ENCODE data around the gene TBX6.

Gene TBX6, protein sequence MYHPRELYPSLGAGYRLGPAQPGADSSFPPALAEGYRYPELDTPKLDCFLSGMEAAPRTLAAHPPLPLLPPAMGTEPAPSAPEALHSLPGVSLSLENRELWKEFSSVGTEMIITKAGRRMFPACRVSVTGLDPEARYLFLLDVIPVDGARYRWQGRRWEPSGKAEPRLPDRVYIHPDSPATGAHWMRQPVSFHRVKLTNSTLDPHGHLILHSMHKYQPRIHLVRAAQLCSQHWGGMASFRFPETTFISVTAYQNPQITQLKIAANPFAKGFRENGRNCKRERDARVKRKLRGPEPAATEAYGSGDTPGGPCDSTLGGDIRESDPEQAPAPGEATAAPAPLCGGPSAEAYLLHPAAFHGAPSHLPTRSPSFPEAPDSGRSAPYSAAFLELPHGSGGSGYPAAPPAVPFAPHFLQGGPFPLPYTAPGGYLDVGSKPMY

DNA sequence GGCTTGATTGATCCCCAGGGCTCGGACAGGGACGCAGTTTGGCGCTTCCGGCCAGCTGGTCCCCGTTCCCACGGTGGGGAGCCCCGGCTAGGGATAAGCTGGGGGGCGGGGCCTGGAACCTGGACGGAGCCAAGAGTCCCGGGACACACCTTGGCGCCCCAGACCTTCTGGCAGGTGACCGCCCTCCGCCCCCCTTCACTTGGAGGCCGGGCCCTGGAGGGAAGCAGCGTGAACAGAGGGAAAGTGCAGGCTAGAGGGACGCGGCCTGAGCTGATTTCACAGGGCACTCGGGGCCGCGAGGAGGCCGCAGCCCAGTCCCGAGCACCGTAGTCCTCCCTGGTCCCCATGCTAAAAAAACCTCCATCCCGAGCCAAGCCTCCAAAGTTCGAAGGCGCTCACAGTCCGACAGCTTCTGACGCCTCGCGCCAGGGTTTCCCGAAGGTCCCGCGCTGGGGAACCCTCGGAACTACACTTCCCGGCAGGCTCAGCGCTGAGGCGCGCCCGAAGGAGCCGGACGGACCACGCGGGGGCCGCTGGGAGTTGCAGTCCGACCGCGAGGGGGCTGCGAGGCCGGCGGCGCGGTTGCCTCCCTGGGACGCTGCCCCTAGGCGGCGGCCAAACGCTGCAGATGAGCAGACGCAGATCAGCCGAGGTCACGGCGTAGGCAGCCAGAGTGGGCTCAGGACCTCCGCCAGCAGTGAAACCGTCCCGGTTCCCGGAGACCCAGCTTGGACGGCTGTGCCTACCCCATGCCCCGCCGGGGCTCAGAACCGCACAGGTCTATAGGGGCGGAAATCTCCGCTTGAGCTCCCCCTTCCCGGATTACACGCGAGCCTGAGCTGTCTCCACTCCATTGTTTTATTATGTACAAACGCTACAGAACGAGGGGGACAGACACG lies at the start of gene TBX6:
Gene TBX6, minus strand, starts transcription at position 451 of the 899 bp plus-strand sequence. CDS start 731 bp downstream, outside the sequence.
- Histone ChIP-seq H3K9me3 (ENCODE audit: low read length) (peaks cover 3% of the 10 kb centered on the region), H3K9me2 (ENCODE audit: low read depth, low read length) (no peaks in the 10 kb centered on the region), H3K4me3 (ENCODE audit: low read depth, low read length, poor library complexity, severe bottlenecking) (peak within 1 kb of the TSS; percentile 64), H3K4me2 (ENCODE audit: low read length) (peak within 1 kb of the TSS; percentile 87), H3K27ac (ENCODE audit: low read depth, low read length, poor library complexity, severe bottlenecking) (peak within 1 kb of the TSS; percentile 91), H3K27me3 (ENCODE audit: insufficient read depth, low read length) (no peaks in the 10 kb centered on the region), H3K79me2 (ENCODE audit: insufficient read depth, low read length) (no peaks in the 10 kb centered on the region), H2AFZ (ENCODE audit: low read length) (no peak within 1 kb of the TSS), H4K20me1 (ENCODE audit: insufficient read depth, low read length) (no peaks in the 10 kb centered on the region), H3F3A (ENCODE audit: insufficient read depth, low read length) (no peaks in the 10 kb centered on the region; the same call in 1 of the 2 replicates), H3K9ac (ENCODE audit: low read length) (peak within 1 kb of the TSS; percentile 84), H3K36me3 (ENCODE audit: insufficient read depth, low read length) (peaks cover 12% of the 10 kb centered on the region; the same call in 1 of the 2 replicates), H3K4me1 (ENCODE audit: insufficient read depth, low read length, severe bottlenecking) (peaks cover 62% of the 10 kb centered on the region)
- no peak for TF ChIP-seq EZH2 (IDR thresholded peaks at IDR 0.05; ENCODE audit: borderline replicate concordance, low read length)
- TF ChIP-seq, protein P1, sequence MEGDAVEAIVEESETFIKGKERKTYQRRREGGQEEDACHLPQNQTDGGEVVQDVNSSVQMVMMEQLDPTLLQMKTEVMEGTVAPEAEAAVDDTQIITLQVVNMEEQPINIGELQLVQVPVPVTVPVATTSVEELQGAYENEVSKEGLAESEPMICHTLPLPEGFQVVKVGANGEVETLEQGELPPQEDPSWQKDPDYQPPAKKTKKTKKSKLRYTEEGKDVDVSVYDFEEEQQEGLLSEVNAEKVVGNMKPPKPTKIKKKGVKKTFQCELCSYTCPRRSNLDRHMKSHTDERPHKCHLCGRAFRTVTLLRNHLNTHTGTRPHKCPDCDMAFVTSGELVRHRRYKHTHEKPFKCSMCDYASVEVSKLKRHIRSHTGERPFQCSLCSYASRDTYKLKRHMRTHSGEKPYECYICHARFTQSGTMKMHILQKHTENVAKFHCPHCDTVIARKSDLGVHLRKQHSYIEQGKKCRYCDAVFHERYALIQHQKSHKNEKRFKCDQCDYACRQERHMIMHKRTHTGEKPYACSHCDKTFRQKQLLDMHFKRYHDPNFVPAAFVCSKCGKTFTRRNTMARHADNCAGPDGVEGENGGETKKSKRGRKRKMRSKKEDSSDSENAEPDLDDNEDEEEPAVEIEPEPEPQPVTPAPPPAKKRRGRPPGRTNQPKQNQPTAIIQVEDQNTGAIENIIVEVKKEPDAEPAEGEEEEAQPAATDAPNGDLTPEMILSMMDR (IDR thresholded peaks at IDR 0.05; ENCODE audit: low read length): peak; percentile 55

DNA sequence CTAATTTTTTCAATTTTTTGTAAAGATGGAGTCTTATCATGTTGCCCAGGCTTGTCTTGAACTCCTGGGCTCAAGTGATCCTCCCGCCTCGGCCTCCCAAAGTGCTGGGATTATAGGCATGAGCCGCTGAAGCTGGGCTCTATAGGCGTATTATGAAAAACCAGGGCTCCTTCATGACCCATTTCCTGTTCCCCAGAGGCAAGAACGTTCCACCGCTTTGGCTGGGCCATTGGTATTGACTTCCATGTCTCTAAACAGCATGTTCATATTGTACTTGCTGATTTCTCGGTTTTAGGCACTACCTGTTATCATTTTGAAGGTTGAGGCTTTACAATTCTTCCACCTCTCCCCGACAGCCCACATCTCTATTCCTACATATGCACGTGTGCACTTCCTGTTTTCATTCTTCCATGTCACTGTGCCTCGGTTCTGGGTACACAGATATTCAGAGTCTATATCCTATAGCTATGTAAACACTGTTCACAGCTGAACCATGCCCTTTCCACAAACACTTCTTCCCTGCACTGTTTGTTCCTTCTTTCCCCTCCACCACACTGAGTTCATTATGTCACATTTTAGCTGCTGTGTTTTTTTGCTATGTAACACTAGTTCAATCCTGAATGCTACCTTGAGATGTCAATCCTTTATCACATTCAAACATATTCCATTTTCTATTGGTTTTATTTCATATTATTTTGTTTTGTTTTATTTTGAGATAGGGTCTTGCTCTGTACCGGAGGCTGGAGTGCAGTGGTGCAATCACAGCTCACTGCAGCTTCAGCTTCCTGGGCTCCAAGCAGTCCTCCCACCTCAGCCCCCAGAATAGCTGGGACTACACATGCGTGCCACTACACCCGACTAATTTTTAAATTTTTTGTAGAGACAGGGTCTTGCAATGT lies 48.1 kb upstream of the TBX6 start:
- Histone ChIP-seq H3K79me2 (ENCODE audit: insufficient read depth, low read length) (no peaks in the 10 kb centered on the region), H3F3A (ENCODE audit: insufficient read depth, low read length) (no peaks in the 10 kb centered on the region), H3K27me3 (ENCODE audit: insufficient read depth, low read length) (no peaks in the 10 kb centered on the region), H3K4me3 (ENCODE audit: low read depth, low read length, poor library complexity, severe bottlenecking) (no peak overlapping the region), H3K4me1 (ENCODE audit: insufficient read depth, low read length, severe bottlenecking) (peaks cover 20% of the 10 kb centered on the region), H3K27ac (ENCODE audit: low read depth, low read length, poor library complexity, severe bottlenecking) (peak overlapping the region; percentile 3), H3K9me2 (ENCODE audit: low read depth, low read length) (no peaks in the 10 kb centered on the region), H2AFZ (ENCODE audit: low read length) (peak overlapping the region; percentile 24; the same call in 1 of the 2 replicates), H3K4me2 (ENCODE audit: low read length) (peak overlapping the region; percentile 33; the same call in 1 of the 2 replicates), H4K20me1 (ENCODE audit: insufficient read depth, low read length) (no peaks in the 10 kb centered on the region), H3K9me3 (ENCODE audit: low read length) (no peaks in the 10 kb centered on the region), H3K36me3 (ENCODE audit: insufficient read depth, low read length) (no peaks in the 10 kb centered on the region), H3K9ac (ENCODE audit: low read length) (no peak overlapping the region; the same call in 1 of the 2 replicates)
- TF ChIP-seq EZH2 (IDR thresholded peaks at IDR 0.05; ENCODE audit: borderline replicate concordance, low read length): no peak
- TF ChIP-seq, protein P1 (IDR thresholded peaks at IDR 0.05; ENCODE audit: low read length): no peak

DNA sequence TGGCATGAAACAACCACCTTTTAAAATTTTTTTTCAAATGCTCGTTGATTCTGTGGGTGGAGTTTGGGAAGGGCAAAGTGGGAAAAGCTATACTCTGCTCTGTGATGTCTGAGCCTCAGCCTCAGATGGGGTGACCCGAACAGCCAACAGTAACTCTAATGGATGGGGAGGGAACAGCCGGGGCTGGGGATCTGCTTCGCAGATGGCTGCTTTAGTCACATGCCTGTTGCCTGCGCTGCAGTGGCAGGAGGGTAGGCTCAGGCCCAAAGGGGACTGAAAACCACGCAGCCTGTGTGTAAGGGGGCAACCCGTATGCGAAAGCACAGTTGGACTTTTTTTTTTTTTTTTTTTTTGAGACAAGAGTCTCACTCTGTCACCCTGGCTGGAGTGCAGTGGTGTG lies 46.2 kb upstream of the TBX6 start:
- H3K79me2 ChIP-seq (ENCODE audit: insufficient read depth, low read length): no peaks in the 10 kb centered on the region
- H3K9me2 ChIP-seq (ENCODE audit: low read depth, low read length): no peaks in the 10 kb centered on the region
- H3K36me3 ChIP-seq (ENCODE audit: insufficient read depth, low read length): no peaks in the 10 kb centered on the region
- TF ChIP-seq, protein P1 (IDR thresholded peaks at IDR 0.05; ENCODE audit: low read length): no peak
- no peak for TF ChIP-seq EZH2 (IDR thresholded peaks at IDR 0.05; ENCODE audit: borderline replicate concordance, low read length)
- peaks cover 20% of the 10 kb centered on the region for H3K4me1 ChIP-seq (ENCODE audit: insufficient read depth, low read length, severe bottlenecking)
- no peak overlapping the region for H3K27ac ChIP-seq (ENCODE audit: low read depth, low read length, poor library complexity, severe bottlenecking)
- no peaks in the 10 kb centered on the region for H3F3A ChIP-seq (ENCODE audit: insufficient read depth, low read length)
- no peak overlapping the region for H3K4me2 ChIP-seq (ENCODE audit: low read length)
- H3K27me3 ChIP-seq (ENCODE audit: insufficient read depth, low read length): no peaks in the 10 kb centered on the region
- no peaks in the 10 kb centered on the region for H4K20me1 ChIP-seq (ENCODE audit: insufficient read depth, low read length)
- H3K9ac ChIP-seq (ENCODE audit: low read length): no peak overlapping the region
- H3K4me3 ChIP-seq (ENCODE audit: low read depth, low read length, poor library complexity, severe bottlenecking): no peak overlapping the region
- no peak overlapping the region for H2AFZ ChIP-seq (ENCODE audit: low read length)
- H3K9me3 ChIP-seq (ENCODE audit: low read length): no peaks in the 10 kb centered on the region
